ENCODE results near the gene MGAT4B. TPM values are rescaled to one million over a fixed set of nuclear protein-coding genes. Genes with fewer than 3 reads are reported as not detected.

MGAT4B gene
- total and polyA plus RNA-seq, 2 of the 13 experiments (the other 11 are each of a cell fraction or from before 2014, with no cell fraction given), result 93.5 to 130 TPM

DNA sequence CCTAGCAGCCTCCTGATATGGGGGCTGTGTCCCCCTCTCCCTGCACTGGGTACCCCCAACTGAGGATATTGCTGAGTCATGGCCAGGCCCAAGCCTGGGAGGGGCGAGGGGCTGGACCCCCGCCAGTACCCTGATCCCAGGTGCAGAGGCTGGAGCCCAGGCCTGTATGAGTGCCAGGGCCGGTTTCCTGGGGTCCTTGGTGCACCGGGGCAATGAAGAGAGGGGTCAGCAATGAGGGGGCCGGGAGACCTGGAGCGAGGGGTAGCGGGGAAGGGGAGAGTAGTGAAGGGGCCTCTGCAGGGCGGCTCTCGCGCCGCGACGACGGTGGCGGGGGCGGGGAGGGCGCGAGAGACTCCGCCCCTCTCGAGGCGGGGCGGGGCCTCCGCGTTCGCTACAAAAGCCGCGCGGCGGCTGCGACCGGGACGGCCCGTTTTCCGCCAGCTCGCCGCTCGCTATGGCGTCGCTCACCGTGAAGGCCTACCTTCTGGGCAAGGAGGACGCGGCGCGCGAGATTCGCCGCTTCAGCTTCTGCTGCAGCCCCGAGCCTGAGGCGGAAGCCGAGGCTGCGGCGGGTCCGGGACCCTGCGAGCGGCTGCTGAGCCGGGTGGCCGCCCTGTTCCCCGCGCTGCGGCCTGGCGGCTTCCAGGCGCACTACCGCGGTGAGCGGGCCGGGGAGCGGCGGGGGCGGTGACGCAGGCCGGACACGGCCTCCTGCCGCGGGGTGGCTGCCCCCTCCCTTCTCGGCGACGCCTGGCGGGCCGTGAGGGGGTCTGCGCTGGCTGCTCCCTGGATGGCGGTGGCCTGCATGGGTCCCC is 14.0 kb upstream of the MGAT4B start, which contains the start of gene SQSTM1 (continued):
- TF ChIP-seq, protein P1, sequence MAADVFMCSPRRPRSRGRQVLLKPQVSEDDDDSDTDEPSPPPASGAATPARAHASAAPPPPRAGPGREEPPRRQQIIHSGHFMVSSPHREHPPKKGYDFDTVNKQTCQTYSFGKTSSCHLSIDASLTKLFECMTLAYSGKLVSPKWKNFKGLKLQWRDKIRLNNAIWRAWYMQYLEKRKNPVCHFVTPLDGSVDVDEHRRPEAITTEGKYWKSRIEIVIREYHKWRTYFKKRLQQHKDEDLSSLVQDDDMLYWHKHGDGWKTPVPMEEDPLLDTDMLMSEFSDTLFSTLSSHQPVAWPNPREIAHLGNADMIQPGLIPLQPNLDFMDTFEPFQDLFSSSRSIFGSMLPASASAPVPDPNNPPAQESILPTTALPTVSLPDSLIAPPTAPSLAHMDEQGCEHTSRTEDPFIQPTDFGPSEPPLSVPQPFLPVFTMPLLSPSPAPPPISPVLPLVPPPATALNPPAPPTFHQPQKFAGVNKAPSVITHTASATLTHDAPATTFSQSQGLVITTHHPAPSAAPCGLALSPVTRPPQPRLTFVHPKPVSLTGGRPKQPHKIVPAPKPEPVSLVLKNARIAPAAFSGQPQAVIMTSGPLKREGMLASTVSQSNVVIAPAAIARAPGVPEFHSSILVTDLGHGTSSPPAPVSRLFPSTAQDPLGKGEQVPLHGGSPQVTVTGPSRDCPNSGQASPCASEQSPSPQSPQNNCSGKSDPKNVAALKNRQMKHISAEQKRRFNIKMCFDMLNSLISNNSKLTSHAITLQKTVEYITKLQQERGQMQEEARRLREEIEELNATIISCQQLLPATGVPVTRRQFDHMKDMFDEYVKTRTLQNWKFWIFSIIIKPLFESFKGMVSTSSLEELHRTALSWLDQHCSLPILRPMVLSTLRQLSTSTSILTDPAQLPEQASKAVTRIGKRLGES (CRISPR knock-in tag; IDR thresholded peaks at IDR 0.05; ENCODE audit: borderline replicate concordance), result no peak; the same call in 1 of the 2 replicates
- TF ChIP-seq, protein P2, sequence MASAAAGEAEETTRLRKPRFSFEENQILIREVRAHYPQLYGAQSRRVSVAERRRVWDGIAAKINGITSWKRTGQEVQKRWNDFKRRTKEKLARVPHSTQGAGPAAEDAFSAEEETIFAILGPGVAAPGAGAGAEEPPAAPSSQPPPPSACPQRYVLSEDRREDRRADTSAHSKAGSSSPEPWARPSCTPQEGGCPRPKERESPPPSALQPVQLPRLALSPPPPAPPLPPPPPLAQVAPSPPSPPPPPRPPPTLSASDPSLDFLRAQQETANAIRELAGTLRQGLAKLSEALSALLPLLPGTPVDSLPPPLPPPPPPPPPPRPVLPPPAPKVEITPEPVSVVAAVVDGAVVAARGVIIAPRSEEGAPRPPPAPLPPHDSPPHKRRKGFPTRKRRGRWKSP (CRISPR knock-in tag; IDR thresholded peaks at IDR 0.05), result no peak
- TF ChIP-seq RBM22 (optimal IDR thresholded peaks at IDR 0.05; ENCODE audit: low read length), result no peak
- TF ChIP-seq NBN (conservative IDR thresholded peaks at IDR 0.05), result no peak
- TF ChIP-seq TBX2 (CRISPR knock-in tag; IDR thresholded peaks at IDR 0.05; ENCODE audit: borderline replicate concordance), result no peak
- TF ChIP-seq ZNF280B (CRISPR knock-in tag; IDR thresholded peaks at IDR 0.05; ENCODE audit: borderline replicate concordance), result peak; percentile 16; the same call in 1 of the 2 replicates
- TF ChIP-seq, protein P3, sequence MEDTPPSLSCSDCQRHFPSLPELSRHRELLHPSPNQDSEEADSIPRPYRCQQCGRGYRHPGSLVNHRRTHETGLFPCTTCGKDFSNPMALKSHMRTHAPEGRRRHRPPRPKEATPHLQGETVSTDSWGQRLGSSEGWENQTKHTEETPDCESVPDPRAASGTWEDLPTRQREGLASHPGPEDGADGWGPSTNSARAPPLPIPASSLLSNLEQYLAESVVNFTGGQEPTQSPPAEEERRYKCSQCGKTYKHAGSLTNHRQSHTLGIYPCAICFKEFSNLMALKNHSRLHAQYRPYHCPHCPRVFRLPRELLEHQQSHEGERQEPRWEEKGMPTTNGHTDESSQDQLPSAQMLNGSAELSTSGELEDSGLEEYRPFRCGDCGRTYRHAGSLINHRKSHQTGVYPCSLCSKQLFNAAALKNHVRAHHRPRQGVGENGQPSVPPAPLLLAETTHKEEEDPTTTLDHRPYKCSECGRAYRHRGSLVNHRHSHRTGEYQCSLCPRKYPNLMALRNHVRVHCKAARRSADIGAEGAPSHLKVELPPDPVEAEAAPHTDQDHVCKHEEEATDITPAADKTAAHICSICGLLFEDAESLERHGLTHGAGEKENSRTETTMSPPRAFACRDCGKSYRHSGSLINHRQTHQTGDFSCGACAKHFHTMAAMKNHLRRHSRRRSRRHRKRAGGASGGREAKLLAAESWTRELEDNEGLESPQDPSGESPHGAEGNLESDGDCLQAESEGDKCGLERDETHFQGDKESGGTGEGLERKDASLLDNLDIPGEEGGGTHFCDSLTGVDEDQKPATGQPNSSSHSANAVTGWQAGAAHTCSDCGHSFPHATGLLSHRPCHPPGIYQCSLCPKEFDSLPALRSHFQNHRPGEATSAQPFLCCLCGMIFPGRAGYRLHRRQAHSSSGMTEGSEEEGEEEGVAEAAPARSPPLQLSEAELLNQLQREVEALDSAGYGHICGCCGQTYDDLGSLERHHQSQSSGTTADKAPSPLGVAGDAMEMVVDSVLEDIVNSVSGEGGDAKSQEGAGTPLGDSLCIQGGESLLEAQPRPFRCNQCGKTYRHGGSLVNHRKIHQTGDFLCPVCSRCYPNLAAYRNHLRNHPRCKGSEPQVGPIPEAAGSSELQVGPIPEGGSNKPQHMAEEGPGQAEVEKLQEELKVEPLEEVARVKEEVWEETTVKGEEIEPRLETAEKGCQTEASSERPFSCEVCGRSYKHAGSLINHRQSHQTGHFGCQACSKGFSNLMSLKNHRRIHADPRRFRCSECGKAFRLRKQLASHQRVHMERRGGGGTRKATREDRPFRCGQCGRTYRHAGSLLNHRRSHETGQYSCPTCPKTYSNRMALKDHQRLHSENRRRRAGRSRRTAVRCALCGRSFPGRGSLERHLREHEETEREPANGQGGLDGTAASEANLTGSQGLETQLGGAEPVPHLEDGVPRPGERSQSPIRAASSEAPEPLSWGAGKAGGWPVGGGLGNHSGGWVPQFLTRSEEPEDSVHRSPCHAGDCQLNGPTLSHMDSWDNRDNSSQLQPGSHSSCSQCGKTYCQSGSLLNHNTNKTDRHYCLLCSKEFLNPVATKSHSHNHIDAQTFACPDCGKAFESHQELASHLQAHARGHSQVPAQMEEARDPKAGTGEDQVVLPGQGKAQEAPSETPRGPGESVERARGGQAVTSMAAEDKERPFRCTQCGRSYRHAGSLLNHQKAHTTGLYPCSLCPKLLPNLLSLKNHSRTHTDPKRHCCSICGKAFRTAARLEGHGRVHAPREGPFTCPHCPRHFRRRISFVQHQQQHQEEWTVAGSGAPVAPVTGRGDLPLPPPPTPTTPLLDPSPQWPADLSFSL (CRISPR knock-in tag; IDR thresholded peaks at IDR 0.05), result no peak
- no peak for TF ChIP-seq LRRFIP1 (CRISPR knock-in tag; conservative IDR thresholded peaks at IDR 0.05)
- peak; percentile 36; the same call in 1 of the 2 replicates for TF ChIP-seq ZNF547 (CRISPR knock-in tag; IDR thresholded peaks at IDR 0.05)
- peak; percentile 58; the same call in 1 of the 2 replicates for TF ChIP-seq NKX3-1 (CRISPR knock-in tag; IDR thresholded peaks at IDR 0.05)
- TF ChIP-seq TEAD3 (CRISPR knock-in tag; optimal IDR thresholded peaks at IDR 0.05; ENCODE audit: borderline replicate concordance), result peak; percentile 47
- TF ChIP-seq ELF4 (CRISPR knock-in tag; IDR thresholded peaks at IDR 0.05; ENCODE audit: borderline replicate concordance), result no peak
- TF ChIP-seq ZNF430 (CRISPR knock-in tag; IDR thresholded peaks at IDR 0.05), result peak; percentile 60; the same call in 1 of the 2 replicates

Measured in HepG2 (cell line).